ENCODE results near the gene GARIN3.
"Not testable (repeated sequence)": the region's sequence is repeated elsewhere in the genome, so short reads cannot be mapped to it uniquely, and the experiment has no call there.

Gene GARIN3

GRCh38 chr5:157196045-157196444, 30.0 kb upstream of the GARIN3 start:
- TF ChIP-seq POLR2A (IDR thresholded peaks at IDR 0.05; ENCODE audit: low read length) (no peak), GATA1 (IDR thresholded peaks at IDR 0.05; ENCODE audit: low read depth, low read length) (no peak)
- DNase-seq = no peak

GRCh38 chr5:157193699-157194424, 27.8 kb upstream of the GARIN3 start:
- TF ChIP-seq POLR2A (IDR thresholded peaks at IDR 0.05; ENCODE audit: low read length) (no peak), GATA1 (IDR thresholded peaks at IDR 0.05; ENCODE audit: low read depth, low read length) (no peak)
- DNase-seq = no peak

- DNase-seq = no peak
- TF ChIP-seq GATA1 (IDR thresholded peaks at IDR 0.05; ENCODE audit: low read depth, low read length) (no peak), POLR2A (IDR thresholded peaks at IDR 0.05; ENCODE audit: low read length) (no peak)
Measured at GRCh38 chr5:157189223-157189622, 23.2 kb upstream of the GARIN3 start.

DNA sequence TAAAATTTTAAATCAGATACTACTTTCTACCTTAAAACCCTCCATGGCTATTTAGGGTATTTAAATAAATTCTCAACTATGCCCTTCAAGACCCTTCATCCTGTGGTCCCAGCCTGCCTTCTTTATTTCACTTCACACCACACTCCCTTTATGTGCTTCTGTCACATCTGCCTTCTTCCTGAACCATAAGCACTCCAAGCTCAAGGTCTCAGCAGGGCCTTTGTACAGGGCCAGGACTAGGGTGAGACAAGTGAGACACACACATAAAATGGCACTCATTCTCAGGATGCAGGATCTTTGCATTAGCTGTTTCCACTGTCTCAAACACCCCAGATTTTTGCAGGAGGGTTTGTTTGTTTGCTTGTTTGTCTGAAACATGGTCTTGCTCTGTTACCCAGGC, 22.2 kb upstream of the GARIN3 start:
- no peak for TF ChIP-seq GATA1 (IDR thresholded peaks at IDR 0.05; ENCODE audit: low read depth, low read length)
- no peak for TF ChIP-seq POLR2A (IDR thresholded peaks at IDR 0.05; ENCODE audit: low read length)

DNA sequence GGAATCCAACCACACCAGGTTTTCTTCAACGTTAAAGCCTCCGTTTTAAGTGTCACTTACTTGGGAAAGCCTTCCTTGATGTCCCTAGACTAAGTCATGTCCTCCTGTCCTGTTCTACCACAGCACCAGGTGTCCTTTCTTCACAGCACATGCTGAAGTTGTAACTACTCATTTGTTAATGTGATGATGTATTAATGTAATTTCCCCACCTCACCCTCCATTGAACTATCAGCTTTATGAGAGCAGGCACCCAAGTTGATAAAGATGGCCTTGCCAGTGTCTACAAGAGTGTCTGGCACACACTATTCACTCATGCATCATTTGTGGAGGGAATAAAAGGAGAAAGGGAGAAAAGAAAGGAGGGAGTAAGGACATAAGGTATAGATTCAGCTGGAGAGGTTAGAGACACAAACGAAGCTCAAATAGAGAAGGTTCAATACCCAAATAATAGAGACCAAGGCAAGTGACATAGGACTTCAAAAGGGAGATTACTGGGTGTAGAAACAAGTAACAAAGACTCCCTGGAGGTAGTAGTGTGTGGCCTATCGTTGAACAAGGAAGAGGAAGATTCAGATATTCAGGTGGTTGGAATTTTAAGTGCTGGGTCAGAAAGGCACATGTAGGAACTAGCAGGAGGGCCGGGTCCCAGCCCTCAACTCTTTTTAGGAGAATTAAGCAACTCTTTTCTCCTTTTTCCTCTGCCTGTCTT, 21.1 kb upstream of the GARIN3 start:
- TF ChIP-seq POLR2A (IDR thresholded peaks at IDR 0.05; ENCODE audit: low read length) (no peak), GATA1 (IDR thresholded peaks at IDR 0.05; ENCODE audit: low read depth, low read length) (no peak)
- DNase-seq = no peak

More for the DNA sequence above, 22.2 kb upstream of the GARIN3 start:
- DNase-seq = no peak

DNA sequence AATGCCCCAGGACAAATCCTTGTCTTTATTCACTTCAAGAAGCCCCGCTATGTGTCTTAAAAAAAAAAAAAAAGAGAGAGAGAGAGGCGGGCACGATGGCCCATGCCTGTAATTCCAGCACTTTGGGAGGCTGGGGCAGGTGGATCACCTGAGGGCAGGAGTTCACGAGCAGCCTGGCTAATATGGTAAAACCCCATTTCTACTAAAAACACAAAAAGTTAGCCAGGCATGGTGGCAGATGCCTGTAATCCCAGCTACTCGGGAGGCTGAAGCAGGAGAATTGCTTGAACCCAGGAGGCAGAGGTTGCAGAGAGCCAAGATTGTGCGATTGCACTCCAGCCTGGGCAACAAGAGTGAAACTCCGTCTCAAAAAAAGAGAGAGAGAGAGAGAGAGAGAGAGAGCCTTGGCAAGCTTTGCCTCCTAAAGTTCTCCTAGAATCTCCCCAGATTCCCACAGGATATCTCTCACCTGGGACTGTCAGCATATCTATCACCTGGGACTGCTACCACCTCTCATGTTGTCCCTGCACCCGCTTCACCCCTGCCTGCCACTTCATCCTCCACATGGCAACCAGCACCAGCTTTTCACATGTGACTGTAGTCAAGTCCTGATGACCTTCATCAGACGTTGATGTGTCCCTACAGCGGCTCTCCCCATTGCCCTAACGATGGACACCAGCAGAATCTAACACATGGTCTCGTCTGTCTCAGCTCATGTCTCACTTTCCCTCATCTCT, 20.4 kb upstream of the GARIN3 start:
- no peak for TF ChIP-seq POLR2A (IDR thresholded peaks at IDR 0.05; ENCODE audit: low read length)
- no peak for DNase-seq

- not testable (repeated sequence) for DNase-seq
Measured at GRCh38 chr5:157185122-157185521, 19.1 kb upstream of the GARIN3 start.

DNA sequence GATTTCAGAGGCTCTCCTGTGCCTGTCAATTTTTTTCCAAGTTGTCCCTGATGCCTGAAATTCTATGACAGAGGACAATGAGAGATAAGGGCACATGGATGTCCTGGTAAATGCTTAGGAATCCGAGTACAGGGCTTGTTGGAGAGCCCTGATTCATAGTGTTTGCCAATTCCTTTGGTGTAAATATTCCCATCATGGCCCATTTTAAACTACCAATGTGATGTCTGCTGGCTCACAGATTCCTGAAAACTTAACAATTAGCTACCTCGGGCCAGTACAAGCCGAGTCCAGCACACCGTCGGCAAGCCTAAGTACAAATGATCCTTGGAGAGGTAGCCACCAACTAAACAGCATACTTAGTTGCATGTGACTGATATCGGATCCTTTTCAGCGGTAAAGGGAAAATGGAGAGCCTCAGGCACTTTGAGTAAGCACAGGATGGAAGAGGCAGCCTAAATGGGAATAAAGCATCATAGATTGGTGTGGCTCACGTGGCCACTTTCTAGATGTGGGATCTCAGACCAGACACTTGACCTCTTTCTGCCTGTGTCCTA, 18.1 kb upstream of the GARIN3 start:
- TF ChIP-seq POLR2A (IDR thresholded peaks at IDR 0.05; ENCODE audit: low read length) (no peak), GATA1 (IDR thresholded peaks at IDR 0.05; ENCODE audit: low read depth, low read length) (no peak)
- DNase-seq = no peak

- DNase-seq = no peak
- TF ChIP-seq POLR2A (IDR thresholded peaks at IDR 0.05; ENCODE audit: low read length) (no peak), GATA1 (IDR thresholded peaks at IDR 0.05; ENCODE audit: low read depth, low read length) (no peak)
Measured at GRCh38 chr5:157182143-157182757, 16.2 kb upstream of the GARIN3 start.

DNA sequence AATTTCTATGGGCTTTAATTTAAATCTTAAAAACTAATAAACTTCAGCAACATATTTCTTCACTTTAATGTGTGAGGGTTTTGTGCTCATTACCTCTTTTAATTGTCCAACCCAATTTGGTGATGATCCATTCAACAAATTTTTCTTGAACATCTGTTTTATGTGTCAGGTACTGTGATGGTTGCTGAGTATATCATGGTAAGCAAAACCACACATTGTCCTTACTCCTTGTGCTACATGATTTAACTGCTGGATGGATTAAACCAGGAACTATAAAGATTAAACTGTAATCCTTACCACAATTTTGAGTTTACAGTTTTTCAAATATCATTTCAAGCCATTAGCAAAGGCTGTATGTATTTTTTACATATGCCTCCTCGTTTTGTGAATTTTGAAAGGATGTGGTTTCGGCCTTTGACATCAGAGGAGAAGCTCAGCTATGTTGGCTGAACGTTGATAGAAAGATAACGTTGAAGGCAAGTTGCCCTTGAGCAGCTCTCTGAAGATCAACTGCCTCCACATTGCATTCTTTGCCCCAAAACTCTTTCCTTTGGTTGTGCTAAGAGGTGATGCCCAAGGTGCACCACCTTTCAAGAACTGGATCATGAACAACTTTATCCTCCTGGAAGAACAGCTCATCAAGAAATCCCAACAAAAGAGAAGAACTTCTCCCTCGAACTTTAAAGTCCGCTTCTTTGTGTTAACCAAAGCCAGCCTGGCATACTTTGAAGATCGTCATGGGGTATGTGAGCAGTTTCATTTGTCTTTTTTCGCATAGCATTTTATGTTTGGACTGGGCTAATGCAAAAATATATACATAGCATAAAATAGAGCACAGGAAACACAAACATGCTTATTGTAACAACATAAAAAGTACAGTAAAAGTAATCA, 14.6 kb upstream of the GARIN3 start, which contains the start of gene ITK:
Gene ITK, plus strand, starts transcription at position 467 of the 891 bp plus-strand sequence. Its CDS starts 138 bp downstream, at position 605.
- DNase-seq = no peak
- TF ChIP-seq POLR2A (IDR thresholded peaks at IDR 0.05; ENCODE audit: low read length) (no peak), GATA1 (IDR thresholded peaks at IDR 0.05; ENCODE audit: low read depth, low read length) (no peak)

DNA sequence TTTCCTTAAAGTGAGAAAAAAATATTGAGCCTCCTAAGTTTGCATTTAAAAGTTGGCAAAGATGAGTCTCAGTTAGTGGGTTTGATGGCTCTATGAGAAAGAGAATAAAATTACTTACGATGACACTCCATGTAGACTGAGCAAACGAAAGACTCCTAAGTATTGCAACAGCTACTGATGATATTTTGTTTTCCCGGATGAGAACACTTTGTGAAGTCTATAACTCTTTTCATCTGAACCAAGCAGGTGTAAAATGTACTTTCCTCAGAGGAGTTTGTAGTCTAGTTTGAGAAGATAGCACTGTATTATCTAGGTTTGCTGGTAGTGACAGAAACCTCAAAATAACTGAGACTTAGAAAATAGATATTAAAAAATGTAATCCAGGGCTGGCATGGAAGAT, 12.9 kb upstream of the GARIN3 start:
- no peak for DNase-seq

DNA sequence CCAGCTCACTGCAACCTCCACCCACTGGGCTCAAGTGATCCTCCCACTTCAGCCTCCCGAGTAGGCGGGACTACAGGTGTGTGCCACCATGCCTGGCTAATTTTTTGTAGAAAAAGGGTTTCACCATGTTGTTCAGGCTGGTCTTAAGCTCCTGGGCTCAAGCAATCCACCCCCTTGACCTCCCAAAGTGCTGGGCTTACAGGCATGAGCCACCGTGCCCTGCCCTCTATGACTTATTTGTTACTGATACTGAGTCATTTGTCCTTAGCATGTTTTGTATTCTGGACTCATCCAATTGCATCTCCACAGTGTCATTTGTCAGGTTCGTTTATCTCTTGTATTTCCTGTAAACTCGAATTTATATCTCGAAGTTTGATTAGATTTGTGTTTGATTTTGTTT, 11.9 kb upstream of the GARIN3 start:
- TF ChIP-seq GATA1 (IDR thresholded peaks at IDR 0.05; ENCODE audit: low read depth, low read length) (no peak), POLR2A (IDR thresholded peaks at IDR 0.05; ENCODE audit: low read length) (no peak)
- DNase-seq = no peak

More for the DNA sequence above, 12.9 kb upstream of the GARIN3 start:
- TF ChIP-seq GATA1 (IDR thresholded peaks at IDR 0.05; ENCODE audit: low read depth, low read length) = no peak
- no peak for TF ChIP-seq POLR2A (IDR thresholded peaks at IDR 0.05; ENCODE audit: low read length)

GRCh38 chr5:157175071-157175612, 9.1 kb upstream of the GARIN3 start:
- TF ChIP-seq GATA1 (IDR thresholded peaks at IDR 0.05; ENCODE audit: low read depth, low read length) = no peak
- no peak for TF ChIP-seq POLR2A (IDR thresholded peaks at IDR 0.05; ENCODE audit: low read length)
- DNase-seq = no peak

All from erythroblast (primary cell).